Endothelial cell of hepatic sinusoid (primary cell): ENCODE results near the gene DPYSL3.

Experiments used
- in situ Hi-C: cut with HindIII; loops from 2 replicates; pipeline ENCODE4 v1.10.0; 2017; ENCODE audit warnings: low sequenced_read_pairs

DPYSL3 gene

DNA sequence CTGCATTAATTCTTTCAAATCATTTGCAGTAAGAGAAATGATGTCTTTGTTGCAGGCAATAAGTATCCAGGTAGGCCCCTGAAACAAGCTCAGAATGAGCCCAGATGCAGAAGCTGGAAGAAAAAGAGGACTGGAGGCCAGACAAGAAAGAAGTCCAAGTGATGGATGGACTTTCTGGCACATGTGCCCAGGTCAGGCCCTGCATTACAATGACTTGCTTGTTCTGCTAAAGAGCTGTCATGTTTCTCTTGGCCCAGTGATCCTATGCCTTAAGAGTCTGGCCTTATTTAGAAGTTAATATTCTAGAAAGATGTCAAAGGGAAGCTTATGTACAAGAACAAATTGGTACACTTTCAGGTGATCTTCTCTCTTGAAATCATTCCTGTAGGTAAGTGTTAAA lies 64.8 kb downstream of the DPYSL3 start:
- in situ Hi-C loops = no loop called here

DNA sequence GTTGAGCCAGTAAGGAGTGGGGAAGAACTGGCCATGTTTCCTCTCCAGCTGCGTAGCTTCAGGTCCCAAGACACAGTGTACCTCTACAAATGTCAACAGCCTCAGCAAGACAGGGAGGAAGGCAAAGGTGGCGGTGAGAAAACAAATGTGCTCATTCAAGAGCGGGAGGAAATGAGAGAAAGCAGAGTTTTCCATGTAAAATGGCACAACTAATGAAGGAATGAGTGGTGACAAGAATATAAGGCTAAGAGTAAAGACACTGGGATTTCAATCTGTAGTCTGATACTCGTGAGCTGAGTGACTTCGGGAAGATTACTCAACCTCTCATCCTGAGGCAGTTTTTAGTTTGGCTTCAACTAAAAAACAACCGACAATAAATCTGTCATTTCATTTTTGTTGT lies 67.6 kb downstream of the DPYSL3 start:
- in situ Hi-C loops = no loop called here

DNA sequence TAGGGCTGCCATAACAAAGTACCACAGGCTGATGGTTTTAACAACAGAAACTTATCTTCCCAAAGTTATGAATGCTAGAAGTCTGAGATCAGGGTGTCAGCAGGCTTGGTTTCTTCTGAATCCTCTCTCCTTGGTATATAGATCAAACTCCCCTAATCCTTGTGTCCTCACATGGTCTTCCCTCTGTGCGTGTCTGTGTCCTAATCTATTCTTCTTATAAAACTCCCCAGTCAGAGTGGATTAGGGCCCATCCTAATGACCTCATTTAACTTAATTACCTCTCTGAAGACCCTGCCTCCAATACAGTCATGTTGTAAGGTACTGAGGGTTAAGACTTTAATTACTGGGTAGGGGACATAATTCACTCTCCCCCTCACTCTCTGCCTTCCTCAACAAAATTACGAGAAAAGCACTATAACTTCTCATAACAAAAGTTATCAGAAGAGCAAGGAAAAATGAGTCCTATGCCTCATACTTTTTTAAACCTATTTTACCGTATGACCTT lies 68.6 kb downstream of the DPYSL3 start:
- in situ Hi-C loops = no loop called here

DNA sequence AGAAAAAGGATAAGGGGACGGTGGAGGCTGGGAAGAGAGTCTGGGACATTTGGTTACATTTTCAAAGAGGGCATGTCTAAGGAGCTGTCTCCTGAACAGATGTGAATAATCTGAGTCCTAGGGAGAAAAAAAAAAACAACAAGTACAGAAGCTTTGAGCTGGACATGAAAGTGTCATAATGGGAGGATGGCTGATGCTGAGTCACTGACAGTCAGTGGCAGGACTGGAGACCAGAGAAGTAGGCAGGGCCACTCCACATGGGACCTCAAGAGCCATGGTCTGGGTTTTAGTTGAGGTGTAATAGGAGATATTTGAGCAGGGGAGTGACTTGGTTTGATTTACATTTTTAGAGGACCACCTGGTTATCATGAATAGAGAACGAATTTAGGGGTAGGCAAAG lies 70.6 kb downstream of the DPYSL3 start:
- in situ Hi-C loops = loop anchor here (5.0 kb wide), 1 partner anchor 52 kb away; no protein-coding TSS in a partner anchor

DNA sequence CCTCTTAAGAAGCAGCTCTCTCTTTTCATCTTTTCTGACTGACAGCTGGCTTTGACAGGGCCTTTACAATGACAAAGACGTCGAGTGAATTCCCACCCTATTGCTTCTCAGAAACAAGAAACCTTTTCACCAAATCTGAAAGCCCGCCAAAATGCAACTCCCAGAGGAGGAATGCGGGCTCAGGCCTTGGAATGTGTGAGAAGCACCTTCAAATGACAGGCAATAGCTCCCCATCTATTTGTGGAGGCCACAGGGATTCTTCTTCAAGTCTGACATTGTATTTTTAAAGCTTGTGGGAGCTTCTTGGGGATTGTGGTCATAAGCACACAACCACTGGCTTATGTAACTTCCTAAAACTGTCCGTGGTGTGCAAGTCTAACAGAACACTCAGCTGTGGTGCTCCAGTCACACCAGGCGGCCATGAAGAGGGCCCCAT lies 72.7 kb downstream of the DPYSL3 start:
- in situ Hi-C loops = loop anchor here (5.0 kb wide), 1 partner anchor 50 kb away; no protein-coding TSS in a partner anchor

DNA sequence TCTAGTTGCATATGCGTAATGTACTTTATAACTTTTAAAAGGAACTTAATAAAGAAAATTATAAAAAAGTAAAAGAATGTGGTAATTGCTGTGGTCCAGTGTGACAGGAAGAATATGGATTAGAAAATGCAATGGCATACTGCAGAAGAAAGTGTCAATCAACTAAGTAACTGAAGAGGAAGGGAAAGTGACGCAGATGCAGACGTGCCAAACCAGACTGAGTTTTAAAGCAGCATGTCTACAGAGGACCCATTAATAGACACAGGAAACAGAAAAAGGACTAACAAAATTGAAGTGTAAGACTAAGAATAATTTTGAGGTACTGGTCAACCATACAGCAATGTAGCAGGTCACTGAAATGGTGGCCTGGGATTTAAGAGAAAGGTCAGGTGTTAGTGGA lies 73.3 kb downstream of the DPYSL3 start:
- in situ Hi-C loops = loop anchor here (5.0 kb wide), 1 partner anchor 49 kb away; no protein-coding TSS in a partner anchor

DNA sequence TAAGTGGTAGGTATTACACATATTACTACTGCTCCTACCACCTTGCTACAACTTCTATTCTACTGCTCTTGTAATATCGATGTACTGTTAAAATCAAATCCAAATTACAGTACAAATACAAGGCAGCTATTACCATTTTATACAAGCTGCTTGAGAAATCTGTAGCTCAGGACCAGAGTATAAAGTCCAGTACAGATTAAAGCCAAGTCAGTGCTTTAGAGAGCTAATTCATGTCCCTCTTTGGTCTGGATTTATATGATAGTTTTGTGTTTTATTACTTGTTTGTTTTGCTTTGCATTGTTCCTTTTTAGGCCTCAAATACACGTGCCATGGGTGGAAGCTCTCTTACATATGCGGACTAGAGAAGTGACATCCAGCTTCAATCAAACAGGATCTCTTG lies 75.8 kb downstream of the DPYSL3 start:
- in situ Hi-C loops = no loop called here

DNA sequence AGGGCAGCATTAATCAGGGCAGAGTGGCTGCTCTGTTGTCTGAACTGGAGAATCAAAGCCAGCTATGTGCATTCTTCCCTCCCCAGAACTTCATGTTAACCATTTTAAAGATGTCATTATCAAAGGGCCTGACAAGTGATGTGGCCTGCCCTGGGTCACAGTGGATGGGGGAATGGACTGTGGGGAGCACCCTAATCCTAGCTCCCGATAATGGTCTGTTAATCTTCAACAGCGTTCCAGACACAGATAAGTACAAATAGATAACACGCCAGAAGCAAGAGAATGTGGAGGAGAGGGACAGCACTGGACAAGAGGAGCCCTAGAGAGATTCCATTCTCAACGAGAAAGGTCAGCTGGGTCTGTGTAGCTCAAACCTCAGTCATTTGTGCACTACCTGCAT lies 77.5 kb downstream of the DPYSL3 start:
- in situ Hi-C loops = no loop called here

DNA sequence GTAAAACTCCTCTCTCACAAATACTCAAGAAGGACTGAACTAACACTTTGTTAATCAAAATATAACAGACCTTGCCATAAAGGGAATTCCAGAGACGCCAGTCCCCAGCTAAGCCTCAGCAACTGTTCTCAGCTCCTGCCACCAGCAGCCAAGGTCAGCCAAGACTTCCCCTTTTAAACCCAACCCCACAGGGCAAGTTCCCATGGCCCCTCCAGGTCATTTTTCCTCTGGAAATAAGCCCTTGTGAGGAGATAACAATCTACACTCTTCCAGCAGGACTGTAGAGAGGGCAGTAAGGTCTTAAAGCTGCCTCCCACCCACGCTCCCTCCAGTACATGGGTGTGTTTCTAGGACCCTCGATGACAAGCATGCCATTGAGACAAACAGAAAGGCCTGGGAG lies 78.3 kb downstream of the DPYSL3 start:
- in situ Hi-C loops = no loop called here

DNA sequence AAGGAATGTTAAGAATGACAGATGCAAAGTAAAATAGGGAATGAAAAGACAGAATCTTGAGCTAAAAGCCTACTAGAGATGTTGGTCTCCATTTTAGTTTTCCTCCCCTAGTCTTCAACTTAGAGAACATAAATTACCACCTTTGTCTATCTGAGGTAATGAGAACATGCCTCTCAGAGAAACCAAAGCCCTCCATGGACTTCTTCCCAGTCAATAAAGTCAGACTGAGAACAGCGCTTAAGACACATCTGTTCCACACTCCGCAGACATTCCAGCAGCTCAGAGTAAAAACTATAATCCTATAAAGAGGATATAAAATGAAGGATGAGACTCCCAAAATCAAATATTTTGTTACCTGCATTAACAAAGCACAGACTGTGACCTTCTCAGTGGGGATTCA lies 79.2 kb downstream of the DPYSL3 start:
- in situ Hi-C loops = no loop called here

DNA sequence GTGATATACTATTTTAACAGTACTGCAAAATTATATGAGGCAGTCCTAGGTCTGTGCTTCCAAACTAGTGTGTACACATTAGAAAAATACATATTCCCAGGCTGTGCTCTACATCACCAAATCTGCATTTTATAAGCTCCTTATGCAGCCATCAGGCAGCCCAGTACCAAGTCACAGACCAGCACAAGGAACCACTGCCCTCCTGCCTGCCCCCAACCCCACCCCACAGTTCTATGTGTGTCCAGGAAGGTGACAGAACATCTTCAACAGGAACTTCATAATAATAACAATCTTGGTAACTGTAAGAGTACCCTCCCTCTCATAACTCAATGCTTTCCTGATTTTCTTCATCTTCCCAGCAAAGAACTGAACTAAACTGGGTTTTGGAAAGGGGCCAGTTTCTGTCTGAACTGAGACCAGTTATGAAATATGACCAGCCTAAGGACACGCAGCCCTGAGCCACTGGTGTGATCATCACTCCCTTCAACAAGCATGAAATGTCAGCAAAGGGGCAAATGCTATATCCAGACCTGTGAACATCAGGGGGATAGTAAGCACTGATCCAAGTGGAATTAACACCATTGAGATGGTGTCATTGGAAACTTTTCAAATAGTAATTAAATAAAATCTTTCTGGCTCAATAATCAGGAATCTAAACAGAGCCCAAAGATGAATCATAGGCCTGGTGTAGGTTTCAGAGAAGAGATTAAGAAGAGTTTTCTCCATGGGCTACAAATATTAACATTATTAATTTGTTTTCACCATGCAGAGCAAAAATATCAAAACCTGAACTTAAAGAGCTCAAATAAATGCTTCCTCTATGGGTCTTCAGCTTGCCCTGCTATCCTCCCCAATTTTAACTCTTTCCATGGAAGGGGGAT lies 82.1 kb downstream of the DPYSL3 start:
- in situ Hi-C loops = no loop called here

DNA sequence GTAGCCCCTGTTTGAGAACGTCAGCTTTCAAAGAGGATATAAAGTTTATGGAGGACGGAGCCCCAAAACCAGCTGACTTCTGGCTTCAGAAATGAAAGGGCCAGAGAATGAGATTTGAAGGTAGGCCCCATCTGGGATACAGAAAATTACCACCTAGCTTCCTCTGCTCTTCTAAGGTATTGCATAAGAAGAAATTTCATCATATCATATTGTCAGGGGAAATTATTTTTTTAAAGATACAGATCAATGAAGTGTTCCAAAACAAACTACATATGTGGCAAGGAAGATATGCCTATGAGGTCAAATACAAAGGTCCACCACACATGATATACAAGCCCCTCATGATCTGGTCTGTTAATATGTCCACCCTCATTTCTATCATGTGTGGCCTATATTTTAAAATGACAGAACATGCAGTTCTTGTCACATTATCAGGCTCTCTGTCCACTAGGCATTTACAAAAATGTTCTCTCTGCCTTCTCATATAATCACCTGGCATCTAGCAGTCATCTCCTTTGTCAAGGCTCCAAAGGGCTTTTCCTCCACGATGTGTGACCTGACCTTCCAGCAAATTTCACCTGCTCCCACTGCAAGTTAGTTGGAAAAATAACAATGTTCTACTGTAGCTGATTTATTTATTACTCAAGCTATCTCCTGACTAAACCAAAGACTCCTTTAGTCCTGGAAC lies 83.1 kb downstream of the DPYSL3 start:
- in situ Hi-C loops = no loop called here

DNA sequence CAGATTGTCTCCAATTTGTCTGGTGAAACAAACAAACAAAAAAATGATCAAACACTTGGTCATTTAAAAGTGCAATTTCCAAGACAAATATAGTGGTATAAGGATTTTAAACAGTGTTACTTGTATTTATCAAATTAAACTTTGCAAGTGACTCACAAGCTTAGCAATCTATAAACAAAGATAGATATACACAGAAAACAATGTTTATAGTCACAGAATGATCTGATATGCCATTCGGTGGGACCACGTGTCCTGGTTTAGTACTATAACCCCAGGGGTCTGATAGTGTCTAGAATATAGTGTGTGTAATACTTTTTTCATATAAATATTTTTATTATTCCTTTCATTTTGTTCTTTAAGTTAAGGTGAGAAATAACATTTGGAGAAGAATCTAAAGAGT lies 91.3 kb downstream of the DPYSL3 start:
- in situ Hi-C loops = no loop called here

DNA sequence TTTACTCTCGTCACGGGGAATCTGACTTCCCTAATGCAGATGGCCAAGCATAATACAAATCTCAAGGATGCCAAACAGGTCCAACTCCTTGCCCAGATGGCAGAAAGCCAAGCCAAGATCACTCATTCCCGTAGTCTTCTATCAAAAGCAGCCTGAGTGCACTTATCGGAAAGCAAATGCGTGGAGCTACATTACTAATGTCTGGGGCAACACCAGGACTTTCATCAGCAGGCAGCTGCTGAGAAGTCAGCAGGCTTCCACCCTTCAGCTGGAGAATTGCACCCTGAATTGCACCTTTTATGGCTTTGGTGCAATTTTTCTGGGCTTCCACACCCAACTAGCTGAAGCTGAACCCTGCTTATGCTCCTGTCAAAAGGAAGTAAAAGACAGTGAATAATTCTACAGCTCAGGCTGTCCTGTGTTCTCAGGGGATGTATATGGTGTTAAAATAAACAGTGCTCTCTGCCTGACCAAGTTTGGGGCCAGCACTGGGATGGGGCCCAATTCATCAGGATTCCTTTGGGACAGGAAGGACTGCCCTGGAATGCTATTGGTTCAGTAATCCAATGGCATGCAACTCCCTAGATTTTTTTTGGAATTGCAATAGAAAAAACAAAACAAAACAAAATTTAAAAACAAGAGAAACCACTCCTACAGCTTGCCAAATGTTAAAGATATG lies 92.6 kb downstream of the DPYSL3 start:
- in situ Hi-C loops = no loop called here

DNA sequence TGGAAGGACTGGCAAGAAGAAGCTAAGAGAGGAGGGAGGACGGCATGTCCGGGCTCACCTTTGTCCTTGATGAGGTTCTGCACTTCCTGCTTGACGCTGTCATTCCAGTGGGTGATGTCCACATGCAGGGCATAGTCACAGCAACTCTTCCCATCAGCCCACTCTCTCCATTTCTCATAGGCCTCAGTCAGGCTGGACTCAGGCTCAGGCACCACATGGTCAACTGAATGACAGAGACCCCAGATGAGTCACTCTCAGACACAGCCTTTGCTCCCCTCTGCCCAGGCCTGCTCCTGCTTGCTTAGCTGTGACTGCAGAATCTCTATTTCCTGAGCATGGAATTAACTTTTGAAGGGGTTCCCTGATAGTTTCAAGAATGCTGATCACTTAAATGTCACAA lies 94.2 kb downstream of the DPYSL3 start:
- in situ Hi-C loops = no loop called here

DNA sequence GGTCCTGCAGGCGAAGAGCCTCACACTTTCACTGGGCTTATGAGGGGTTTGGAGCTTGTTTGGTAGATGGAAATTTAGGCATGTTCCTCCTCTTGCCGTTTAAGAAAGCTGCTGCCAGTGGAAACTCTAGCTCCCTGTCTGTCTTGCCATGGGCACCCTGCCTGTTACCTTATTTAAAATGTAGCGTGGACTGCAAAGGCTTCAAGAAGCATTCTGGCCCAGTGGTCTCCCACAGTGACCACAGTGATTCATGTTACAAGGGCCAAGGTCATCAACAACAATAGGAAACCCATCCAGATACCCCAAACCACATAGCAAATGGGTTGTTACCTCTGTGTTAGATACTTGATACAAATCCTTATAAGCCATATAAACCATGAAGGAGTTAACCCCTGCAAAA lies 96.6 kb downstream of the DPYSL3 start:
- in situ Hi-C loops = no loop called here

DNA sequence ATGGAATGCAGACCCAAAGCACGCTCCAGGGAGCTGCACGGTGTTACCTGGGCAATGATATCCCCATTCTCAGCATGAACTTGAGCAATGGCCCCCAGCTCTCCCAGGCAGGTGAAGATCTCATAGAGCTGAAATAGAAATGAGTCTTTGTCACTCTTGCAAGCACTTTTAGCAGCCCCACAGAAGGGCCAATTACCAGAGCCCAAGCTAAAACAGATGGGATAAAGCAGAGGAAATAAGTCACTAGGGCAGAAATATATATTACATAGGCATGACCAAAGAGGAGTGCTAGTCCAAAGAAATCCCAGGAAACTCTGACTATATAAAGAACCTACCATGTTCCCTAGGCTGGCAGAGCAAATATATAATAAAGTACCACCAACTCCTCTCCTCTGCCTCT lies 97.3 kb downstream of the DPYSL3 start:
- in situ Hi-C loops = no loop called here

DNA sequence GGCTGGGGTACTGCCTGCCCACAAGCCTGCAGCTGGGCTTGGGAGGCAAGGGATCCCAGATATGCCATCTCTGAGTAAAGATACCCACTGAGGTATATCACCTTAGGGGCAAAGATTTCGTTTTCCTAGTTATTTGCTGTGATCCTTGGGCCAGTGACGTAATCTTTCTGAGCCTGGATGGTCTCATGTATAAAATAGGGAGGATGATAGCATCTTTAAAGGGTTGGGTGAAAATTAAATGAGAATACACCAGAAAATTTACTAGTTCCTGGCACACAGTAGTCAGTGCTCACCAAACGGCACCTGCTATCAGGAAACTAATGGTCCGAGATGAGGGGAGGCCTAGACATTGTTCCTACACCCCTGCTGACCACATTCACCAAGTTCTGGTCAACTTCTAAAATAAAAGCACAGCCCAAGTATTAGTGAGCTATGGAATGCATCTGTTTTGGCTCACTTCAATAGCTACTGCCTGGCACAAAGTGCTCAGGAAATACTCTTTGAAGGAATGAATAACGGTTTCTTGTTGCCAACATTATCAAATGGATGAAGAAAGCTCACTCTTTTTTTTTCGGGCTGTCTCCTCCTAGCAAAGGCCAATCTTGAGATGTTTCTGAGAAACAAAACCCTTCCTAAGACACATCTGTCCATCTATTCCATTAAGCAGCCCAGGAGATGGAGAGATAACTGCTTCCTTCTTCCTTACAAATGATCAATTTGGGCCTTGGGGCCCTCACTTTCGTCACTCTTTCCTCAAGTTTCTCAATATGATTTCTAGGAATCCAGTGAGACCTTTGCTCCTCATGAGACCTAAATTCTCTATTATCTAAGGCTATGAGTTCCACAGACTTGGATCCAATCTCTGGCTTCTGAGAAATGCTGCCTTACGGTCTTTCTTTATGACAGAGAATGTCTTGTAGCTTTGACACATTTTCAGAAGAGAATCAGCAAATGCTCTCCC lies 98.2 kb downstream of the DPYSL3 start:
- in situ Hi-C loops = no loop called here

DNA sequence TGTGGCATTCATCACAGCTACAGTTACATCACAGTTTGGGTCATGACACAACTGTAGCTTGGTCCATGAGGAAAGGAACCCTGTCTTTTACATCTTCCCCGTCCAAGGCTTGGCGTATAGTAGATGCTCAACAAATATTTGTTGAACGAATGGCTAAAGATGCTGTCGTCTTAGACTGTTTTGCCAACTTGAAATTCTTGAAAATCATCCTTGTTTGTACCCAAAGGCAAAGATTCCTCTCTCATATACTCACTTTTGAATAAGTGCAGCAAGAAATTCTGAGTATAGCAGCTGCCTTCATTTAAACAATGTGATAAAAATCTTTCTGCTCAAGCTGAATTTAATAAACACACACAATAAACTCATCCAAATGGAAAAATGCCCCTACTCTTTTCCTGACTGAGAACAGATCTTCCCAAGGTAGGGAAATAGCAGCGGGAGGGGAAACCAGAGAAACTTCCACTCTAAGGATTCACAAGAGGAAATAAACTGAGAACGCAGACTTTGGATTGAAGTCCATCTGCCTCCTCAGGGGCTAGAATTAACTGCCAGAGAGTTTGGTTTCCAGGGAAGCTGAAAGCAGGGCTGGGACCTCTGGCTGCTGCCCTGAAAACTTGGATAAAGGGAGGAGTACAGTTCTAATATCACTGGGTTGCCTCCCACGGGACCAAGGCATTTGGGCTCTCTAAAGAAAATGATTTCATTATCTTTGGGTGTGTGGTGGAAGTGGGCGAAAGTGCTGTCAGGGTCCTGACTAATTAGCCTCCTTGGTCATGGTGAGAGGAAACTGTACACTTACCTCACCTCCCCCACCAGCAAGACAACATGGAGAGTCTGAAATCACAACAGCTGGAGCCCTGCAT lies 99.1 kb downstream of the DPYSL3 start:
- in situ Hi-C loops = no loop called here
